Mesodermal cell (in vitro differentiated cells): Measurements from ENCODE around the gene VRK3.

Source experiments
- H3K27ac ChIP-seq: 2 replicates; pipeline ENCODE4 v1.7.0; 2013; ENCODE audit warnings: mild to moderate bottlenecking, low read depth, low read length, moderate library complexity; ENCODE audit not compliant: severe bottlenecking
- H3K36me3 ChIP-seq: 2 replicates; pipeline ENCODE4 v1.7.1; 2013; ENCODE audit warnings: mild to moderate bottlenecking, low read length, moderate library complexity; ENCODE audit not compliant: control insufficient read depth, insufficient read depth
- H3K4me1 ChIP-seq: one replicate; pipeline ENCODE4 v1.7.1; 2013; ENCODE audit warnings: mild to moderate bottlenecking, low read length; ENCODE audit not compliant: insufficient read depth, control insufficient read depth, poor library complexity, severe bottlenecking
- H3K4me3 ChIP-seq: 2 replicates; pipeline ENCODE4 v1.7.0; 2013; ENCODE audit warnings: low read length, control low read depth, mild to moderate bottlenecking; ENCODE audit not compliant: insufficient read depth, poor library complexity, severe bottlenecking; ENCODE audit errors: extremely low read depth
- H3K9me3 ChIP-seq: 2 replicates; pipeline ENCODE4 v1.7.1; 2013; ENCODE audit warnings: mild to moderate bottlenecking, low read length, moderate library complexity; ENCODE audit not compliant: control insufficient read depth
- WGBS, 2 experiments: methylation state at CpG; one replicate each; pipeline ENCODE4 v1.1.5; 2013; ENCODE audit warnings: missing lambda C conversion rate in 2 of 2; ENCODE audit not compliant: insufficient coverage in 2 of 2; 5-methylcytosine and 5-hydroxymethylcytosine counted together

Gene VRK3

DNA sequence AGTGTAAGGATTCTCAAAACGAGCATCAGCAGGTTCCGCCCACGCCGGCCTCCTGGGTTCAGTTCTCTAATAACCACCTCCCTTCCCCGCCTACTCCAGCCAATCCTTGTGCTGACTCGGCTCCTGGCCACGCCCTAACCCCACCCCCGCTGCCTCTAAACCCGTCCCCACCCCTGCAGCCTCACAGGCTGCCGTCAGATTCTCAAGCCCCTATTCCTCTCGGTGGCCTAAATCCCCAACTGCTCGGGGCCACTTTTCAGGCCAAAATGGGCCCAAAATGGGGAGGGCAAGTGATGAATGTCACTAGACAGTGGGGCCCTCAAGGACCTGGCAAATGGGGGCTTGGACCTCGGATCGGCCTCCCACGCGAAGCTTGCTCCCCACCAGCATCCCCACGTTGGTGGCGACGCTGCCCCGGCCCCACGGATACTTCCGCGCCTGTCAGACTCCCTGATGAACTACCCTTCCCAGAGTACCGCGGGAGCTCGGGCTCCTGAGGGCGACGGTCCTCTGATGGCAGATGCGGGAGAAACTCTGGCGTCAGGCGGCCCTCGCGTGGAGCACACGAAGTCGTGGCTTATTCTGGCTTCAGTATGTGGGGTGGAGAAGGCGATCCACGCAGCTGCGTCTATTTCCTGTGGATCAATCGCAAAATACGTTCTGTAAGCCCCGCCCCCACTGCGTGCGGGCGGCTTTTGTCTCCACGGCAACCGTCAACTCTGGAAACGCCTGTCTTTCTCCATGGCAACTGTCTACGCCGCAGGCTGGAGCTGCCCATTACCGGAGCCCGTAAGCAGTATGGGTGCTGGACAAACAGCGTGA is 25.4 kb upstream of the VRK3 start:
- Histone ChIP-seq H3K4me3 (no peak overlapping the region), H3K27ac (no peak overlapping the region), H3K4me1 (no peaks in the 10 kb centered on the region), H3K9me3 (peaks cover 47% of the 10 kb centered on the region), H3K36me3 (peaks cover 32% of the 10 kb centered on the region)
- 79 to 83% methylated on average over 33 to 47 of the region's 52 CpGs for WGBS, 2 experiments

DNA sequence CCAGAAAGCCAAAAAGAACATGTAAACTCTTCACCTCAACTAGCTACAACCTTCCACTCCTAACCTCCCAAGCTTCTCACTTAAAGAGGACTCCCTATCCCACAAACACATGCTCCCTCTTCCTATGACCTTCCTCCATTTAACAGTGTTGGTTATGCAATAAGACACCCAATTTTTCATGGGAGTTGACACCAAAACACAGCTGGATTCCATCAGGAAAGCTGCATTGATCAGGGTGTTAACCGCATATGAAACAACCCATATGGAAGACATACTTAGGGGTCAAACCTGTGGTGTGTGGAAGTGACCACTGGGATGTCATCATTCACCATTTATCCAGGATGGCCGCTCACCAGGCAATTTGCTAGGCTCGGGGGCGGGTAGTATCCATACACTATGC is 22.5 kb upstream of the VRK3 start:
- peaks cover 59% of the 10 kb centered on the region for H3K36me3 ChIP-seq

DNA sequence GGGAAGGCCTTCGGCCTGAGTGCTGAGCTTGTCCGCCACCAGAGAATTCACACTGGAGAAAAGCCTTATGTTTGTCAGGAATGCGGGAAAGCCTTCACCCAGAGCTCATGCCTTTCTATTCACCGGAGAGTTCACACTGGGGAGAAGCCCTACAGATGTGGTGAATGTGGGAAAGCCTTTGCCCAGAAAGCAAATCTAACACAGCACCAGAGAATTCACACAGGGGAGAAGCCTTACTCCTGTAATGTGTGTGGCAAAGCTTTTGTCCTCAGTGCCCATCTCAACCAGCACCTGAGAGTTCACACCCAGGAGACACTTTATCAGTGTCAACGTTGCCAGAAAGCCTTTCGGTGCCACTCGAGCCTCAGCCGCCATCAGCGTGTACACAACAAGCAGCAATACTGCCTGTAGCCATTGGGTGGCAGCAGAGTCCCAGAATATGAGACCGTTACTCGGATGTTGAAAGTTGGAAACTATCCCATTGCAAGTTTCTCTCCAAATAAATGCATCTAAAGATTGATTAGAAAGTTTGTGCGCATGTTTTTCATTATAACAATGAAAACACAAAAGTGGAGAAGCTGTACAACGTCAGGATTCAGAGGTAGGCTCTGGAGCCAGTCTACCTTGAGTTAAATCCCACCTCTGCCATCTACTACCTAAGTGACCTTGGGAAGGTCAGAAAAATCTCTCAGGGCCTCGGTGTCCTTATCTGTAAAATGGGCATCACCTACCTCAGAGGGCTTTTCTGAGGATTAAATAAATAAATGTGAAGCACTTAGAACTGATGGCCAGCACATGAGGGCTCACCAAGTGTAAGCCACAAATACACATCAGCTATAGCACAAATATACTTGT is 21.7 kb upstream of the VRK3 start:
- Histone ChIP-seq H3K36me3 (peaks cover 67% of the 10 kb centered on the region), H3K27ac (no peak overlapping the region), H3K9me3 (peaks cover 74% of the 10 kb centered on the region), H3K4me1 (no peaks in the 10 kb centered on the region), H3K4me3 (no peak overlapping the region)
- WGBS, 2 experiments: 93 to 95% methylated on average over 8 to 11 of the region's 14 CpGs

More for the DNA sequence above, 22.5 kb upstream of the VRK3 start:
- Histone ChIP-seq H3K4me1 (no peaks in the 10 kb centered on the region), H3K4me3 (no peak overlapping the region), H3K27ac (no peak overlapping the region), H3K9me3 (peaks cover 70% of the 10 kb centered on the region)
- 86 to 96% methylated on average over 3 to 4 of the region's 4 CpGs for WGBS, 2 experiments

DNA sequence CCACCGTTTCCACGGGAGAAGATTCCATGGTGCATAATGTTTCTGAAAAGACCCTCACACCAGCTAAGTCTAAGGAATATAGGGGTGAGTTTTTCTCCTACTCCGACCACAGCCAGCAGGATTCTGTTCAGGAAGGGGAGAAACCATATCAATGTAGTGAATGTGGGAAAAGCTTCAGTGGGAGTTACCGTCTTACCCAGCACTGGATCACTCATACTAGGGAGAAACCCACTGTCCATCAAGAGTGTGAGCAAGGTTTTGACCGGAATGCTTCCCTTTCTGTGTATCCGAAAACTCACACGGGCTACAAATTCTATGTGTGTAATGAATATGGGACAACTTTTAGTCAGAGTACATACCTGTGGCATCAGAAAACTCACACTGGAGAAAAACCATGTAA is 19.8 kb upstream of the VRK3 start:
- Histone ChIP-seq H3K4me3 (no peak overlapping the region), H3K36me3 (peaks cover 86% of the 10 kb centered on the region), H3K9me3 (peaks cover 64% of the 10 kb centered on the region), H3K27ac (no peak overlapping the region), H3K4me1 (no peaks in the 10 kb centered on the region)
- WGBS, 2 experiments: 100% methylated on average over 2 of the region's 7 CpGs

DNA sequence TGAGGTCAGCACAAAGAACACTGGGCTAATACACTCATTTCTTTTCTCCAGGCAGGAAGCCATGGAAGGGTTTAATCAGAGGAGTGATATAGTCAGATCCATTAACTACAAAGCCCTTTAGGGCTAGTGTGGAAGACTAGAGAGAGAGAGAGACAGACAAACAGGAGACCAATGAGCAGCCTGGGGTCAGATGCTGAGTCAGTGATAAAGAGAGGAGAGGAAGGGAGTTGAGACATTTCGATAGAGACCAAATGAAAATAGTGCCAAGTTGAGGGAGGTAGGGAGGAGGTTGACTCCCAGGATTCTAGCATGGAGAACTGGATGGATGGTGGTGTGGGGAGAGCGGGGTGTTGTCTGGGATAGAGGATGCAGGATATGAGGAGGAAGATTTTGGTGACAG is 18.8 kb upstream of the VRK3 start:
- WGBS, 2 experiments: 93 to 100% methylated on average over 2 of the region's 2 CpGs
- H3K27ac ChIP-seq: no peak overlapping the region
- no peak overlapping the region for H3K4me3 ChIP-seq
- no peaks in the 10 kb centered on the region for H3K4me1 ChIP-seq
- H3K36me3 ChIP-seq: peaks cover 96% of the 10 kb centered on the region
- peaks cover 59% of the 10 kb centered on the region for H3K9me3 ChIP-seq

DNA sequence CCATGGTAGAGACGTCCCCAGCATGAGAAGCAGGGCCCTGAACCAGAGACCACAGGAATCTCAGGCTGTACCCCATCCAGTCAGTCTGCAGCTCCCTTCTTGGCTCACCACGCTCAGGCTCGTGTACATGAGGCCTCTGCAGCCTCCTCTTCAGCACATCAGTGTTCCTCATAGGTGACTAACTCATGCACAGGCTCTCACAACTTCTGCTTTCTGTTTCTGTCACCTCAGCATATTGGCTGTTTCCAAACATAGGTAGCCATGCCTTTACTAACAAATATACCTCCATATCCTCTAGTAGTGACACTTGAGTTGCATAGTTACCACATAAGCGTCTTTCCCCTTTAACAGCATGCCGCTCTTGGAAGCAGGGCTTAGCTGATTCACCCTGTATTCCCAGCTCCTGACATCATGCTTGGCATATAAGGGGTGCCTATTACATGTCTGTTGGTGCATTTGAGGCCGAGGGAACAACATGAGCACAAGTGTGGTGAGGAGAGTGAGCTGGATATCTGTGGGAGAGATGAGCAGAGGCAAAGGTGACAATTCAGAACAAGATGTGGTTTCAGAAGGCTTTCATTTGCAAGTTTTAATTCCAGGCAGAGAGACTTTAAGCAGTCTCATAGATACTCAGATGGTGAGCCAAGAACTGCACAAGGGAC is 17.3 kb upstream of the VRK3 start:
- peaks cover 96% of the 10 kb centered on the region for H3K36me3 ChIP-seq
- WGBS, 2 experiments: 94 to 99% methylated on average over 5 to 6 of the region's 6 CpGs
- H3K4me1 ChIP-seq: no peaks in the 10 kb centered on the region
- no peak overlapping the region for H3K27ac ChIP-seq
- H3K4me3 ChIP-seq: no peak overlapping the region
- peaks cover 51% of the 10 kb centered on the region for H3K9me3 ChIP-seq

DNA sequence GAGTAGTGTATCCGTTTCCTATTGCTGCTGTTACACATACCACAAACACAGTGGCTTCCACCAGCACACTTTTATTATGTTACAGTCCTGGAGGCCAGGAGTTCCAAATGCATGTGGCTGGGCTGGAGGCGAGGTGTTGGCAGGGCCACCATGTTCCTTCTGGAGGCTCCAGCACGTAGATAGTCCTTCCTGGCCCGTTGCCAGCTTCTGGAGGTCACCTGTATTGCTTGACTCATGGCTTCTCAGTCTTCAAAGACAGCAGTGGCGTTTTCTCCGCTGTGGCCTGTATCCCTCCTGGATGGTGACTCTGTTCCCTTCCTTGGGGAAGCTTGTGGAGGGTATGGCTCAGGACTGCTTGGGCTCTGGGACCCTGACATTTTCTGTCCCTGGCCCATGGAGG is 15.8 kb upstream of the VRK3 start:
- H3K36me3 ChIP-seq: peaks cover 94% of the 10 kb centered on the region

DNA sequence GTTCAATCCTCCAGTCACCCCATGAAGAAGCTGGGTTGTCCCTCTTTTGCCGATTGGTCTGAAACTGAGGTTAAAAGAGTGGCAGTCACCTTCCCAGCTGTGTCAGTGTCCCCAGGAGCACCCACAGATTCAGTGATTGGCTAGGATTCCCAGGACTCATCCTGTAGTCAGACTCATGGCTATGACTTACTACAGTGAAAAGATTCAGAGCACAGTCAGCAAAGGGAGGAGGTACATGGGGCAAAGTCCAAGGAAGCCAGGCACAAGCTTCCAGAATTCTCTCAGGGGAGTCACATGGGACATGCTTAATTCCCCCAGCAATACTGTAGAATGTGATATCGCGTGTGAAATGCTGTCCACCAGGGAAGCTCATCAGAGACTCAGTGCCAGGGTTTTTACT is 14.8 kb upstream of the VRK3 start:
- Histone ChIP-seq H3K9me3 (peaks cover 27% of the 10 kb centered on the region), H3K27ac (no peak overlapping the region), H3K4me1 (no peaks in the 10 kb centered on the region), H3K4me3 (no peak overlapping the region), H3K36me3 (peaks cover 94% of the 10 kb centered on the region)
- 86 to 100% methylated on average over 3 of the region's 3 CpGs for whole genome bisulfite sequencing, 2 experiments

More for the DNA sequence above, 15.8 kb upstream of the VRK3 start:
- 92 to 100% methylated on average over 3 to 5 of the region's 6 CpGs for WGBS, 2 experiments
- no peak overlapping the region for H3K4me3 ChIP-seq
- H3K9me3 ChIP-seq: peaks cover 37% of the 10 kb centered on the region
- no peaks in the 10 kb centered on the region for H3K4me1 ChIP-seq
- H3K27ac ChIP-seq: no peak overlapping the region

DNA sequence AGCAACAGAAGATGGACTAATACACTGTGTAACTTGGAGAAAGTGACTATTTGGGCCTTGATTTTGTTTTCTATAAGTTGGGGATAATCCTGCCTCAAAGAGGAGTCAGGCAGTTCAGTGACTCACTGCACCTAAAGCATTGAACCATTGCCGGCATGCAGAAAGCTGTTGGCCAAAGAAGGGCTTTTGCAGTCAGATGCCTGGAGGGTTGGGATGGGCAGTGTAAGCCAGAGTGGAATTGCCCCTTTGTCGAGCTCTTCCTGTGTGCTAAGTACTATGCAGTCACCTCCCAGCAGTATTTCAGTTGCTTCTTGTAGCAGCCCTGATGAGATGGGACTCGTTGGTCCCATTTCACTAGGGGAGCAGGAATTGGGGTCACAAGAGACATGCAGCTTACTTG is 11.7 kb upstream of the VRK3 start:
- H3K4me1 ChIP-seq: no peaks in the 10 kb centered on the region
- H3K36me3 ChIP-seq: peaks cover 97% of the 10 kb centered on the region
- no peak overlapping the region for H3K4me3 ChIP-seq
- no peak overlapping the region for H3K27ac ChIP-seq
- H3K9me3 ChIP-seq: peaks cover under 1% of the 10 kb centered on the region
- 87 to 94% methylated on average over 3 of the region's 3 CpGs for WGBS, 2 experiments

DNA sequence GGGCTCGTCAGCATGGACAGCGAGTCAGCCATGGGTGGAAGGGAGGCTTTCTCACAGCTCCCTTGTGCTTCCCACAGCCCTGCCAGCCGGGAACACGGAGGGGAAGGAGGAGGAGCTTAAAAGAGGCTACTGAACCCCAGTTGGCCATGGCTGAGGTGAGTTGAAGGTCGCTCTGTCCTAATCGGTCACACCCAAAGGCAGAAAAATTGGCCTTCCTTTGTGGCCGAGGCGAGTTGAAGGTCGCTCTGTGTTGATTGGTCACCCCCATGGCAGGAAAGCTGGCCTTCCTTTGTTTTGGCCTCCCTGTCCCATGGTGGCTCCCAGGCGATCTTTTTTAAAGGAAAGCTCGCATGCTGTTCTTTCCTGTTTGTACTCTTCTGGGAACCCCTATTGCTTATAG is 5.8 kb upstream of the VRK3 start:
- no peak overlapping the region for H3K4me3 ChIP-seq
- no peak overlapping the region for H3K27ac ChIP-seq
- peaks cover 71% of the 10 kb centered on the region for H3K36me3 ChIP-seq
- 84 to 92% methylated on average over 8 to 10 of the region's 11 CpGs for WGBS, 2 experiments
- H3K4me1 ChIP-seq: peaks cover 8% of the 10 kb centered on the region
- H3K9me3 ChIP-seq: peaks cover 7% of the 10 kb centered on the region
